ENCODE data around the gene NOC4L. TPM values are rescaled to one million over a fixed set of nuclear protein-coding genes. Genes with fewer than 3 reads are reported as not detected.

The NOC4L gene
- polyA plus RNA-seq, 12 donors: 8.0 to 18.9 (median 9.9) TPM; not detected in 1

- DNase-seq: no peak
Measured at GRCh38 chr12:132196038-132196872, 52.0 kb downstream of the NOC4L start.

- DNase-seq: no peak
Measured at GRCh38 chr12:132196873-132197390, 52.7 kb downstream of the NOC4L start.

GRCh38 chr12:132197581-132198354 is 53.5 kb downstream of the NOC4L start:
- DNase-seq: peak; percentile 36

- no peak for DNase-seq
Measured at GRCh38 chr12:132199101-132199500, 54.8 kb downstream of the NOC4L start.

- DNase-seq: no peak
Measured at GRCh38 chr12:132199526-132200319, 55.5 kb downstream of the NOC4L start.

GRCh38 chr12:132200800-132201199 is 56.5 kb downstream of the NOC4L start:
- no peak for DNase-seq

GRCh38 chr12:132201391-132202120 is 57.3 kb downstream of the NOC4L start:
- DNase-seq: no peak

Other genes starting within 250 kb of the NOC4L start
- 10 to 100 TPM in 11 of 12 donors, not detected in 1; 14.5 to 42.0 (median 20.5) TPM for gene ULK1, start 249.8 kb upstream of the NOC4L start, polyA plus RNA-seq (ENCODE audit: insufficient read length in 12 of 12)
- 10 to 100 TPM in 6 of 12 donors, 1 to 10 TPM in 5, not detected in 1; 7.4 to 15.6 (median 10.2) TPM for gene PUS1, start 215.2 kb upstream of the NOC4L start, polyA plus RNA-seq (ENCODE audit: insufficient read length in 12 of 12)
- 10 to 100 TPM in 11 of 12 donors, not detected in 1; 18.0 to 45.3 (median 21.8) TPM for gene EP400, start 194.5 kb upstream of the NOC4L start, polyA plus RNA-seq (ENCODE audit: insufficient read length in 12 of 12)
- 10 to 100 TPM in 9 of 12 donors, 1 to 10 TPM in 2, not detected in 1; 9.0 to 15.6 (median 12.5) TPM for gene DDX51, start 138 bp upstream of the NOC4L start, polyA plus RNA-seq (ENCODE audit: insufficient read length in 12 of 12)
- 10 to 100 TPM in 1 of 12 donors, 1 to 10 TPM in 6, under 1 TPM in 3, not detected in 2; 0.75 to 10.6 (median 1.6) TPM for gene GALNT9, start 185.1 kb downstream of the NOC4L start, polyA plus RNA-seq (ENCODE audit: insufficient read length in 12 of 12)